GM12878 (cell line): ENCODE measurements around the gene LSM12. TPM values are rescaled to one million over a fixed set of nuclear protein-coding genes. Genes with fewer than 3 reads are reported as not detected.

ENCODE experiments used
- ATAC-seq: fragments of 200-7000 bp; cut with Tn5 transposase; 3 replicates; pipeline ENCODE4 v1.9.1; 2020; ENCODE audit warnings: mild to moderate bottlenecking, moderate library complexity
- BruUV-seq: library from RNA; stranded (reverse); fragments of 400-500 nt; replicated peaks from 2 replicates; lab custom pipeline; 2021; lab: Mats Ljungman, UMichigan
- CTCF ChIA-PET: fragments of 300-600 bp; sonication (Branson Sonifier 250); formaldehyde crosslinking; extraction: SDS; loops from one replicate; lab custom pipeline; 2021; ENCODE audit warnings: inconsistent platforms; lab: Yijun Ruan, JAX
- POLR2A ChIA-PET: fragments of 350-600 bp; formaldehyde crosslinking; extraction: SDS; loops from one replicate; lab custom pipeline; 2021; ENCODE audit warnings: inconsistent platforms; lab: Charles Lee
- RAD21 ChIA-PET: fragments of 300-600 bp; sonication (Branson Sonifier 250); formaldehyde crosslinking; loops from one replicate; lab custom pipeline; 2023; ENCODE audit warnings: antibody characterized with exemption; ENCODE audit not compliant: unreplicated experiment; lab: Charles Lee
- SMC1A ChIA-PET: fragments of 300-600 bp; sonication (Branson Sonifier 250); formaldehyde crosslinking; loops from one replicate; lab custom pipeline; 2023; ENCODE audit not compliant: unreplicated experiment, uncharacterized antibody; lab: Charles Lee
- DNase-seq: peaks from one replicate; pipeline ENCODE4 v3.0.0-alpha.2; 2011; ENCODE audit warnings: low read depth, low spot score
- FAIRE-seq: peaks from 3 replicates; lab custom pipeline; 2011; peaks lifted over from hg19 to GRCh38; lab: Jason Lieb, UNC
- H2AFZ ChIP-seq: 2 replicates; pipeline ENCODE4 v1.6.0; 2011; ENCODE audit warnings: low read depth, low read length, control low read depth; ENCODE audit not compliant: control insufficient read depth
- H3K27ac ChIP-seq: 2 replicates; pipeline ENCODE4 v1.5.1; 2011; ENCODE audit warnings: control low read depth; ENCODE audit not compliant: control insufficient read depth, insufficient read depth
- H3K27me3 ChIP-seq, 2 experiments: replicated peaks in 1 of 2; 2 replicates each; pipeline versions ENCODE4 v1.6.0 to v1.6.1; 2011; ENCODE audit warnings: low read length in 1 of 2; ENCODE audit not compliant: control insufficient read depth in 2 of 2, insufficient read depth in 2 of 2
- H3K36me3 ChIP-seq, 2 experiments: 2 replicates each; pipeline ENCODE4 v1.5.1; 2011; ENCODE audit warnings: low read length in 1 of 2; ENCODE audit not compliant: control insufficient read depth in 2 of 2, insufficient read depth in 2 of 2
- H3K4me1 ChIP-seq: 2 replicates; pipeline ENCODE4 v1.6.1; 2011; ENCODE audit warnings: mild to moderate bottlenecking, low read length, moderate library complexity, mixed read lengths; ENCODE audit not compliant: control insufficient read depth, insufficient read depth
- H3K4me2 ChIP-seq: 2 replicates; pipeline ENCODE4 v1.6.0; 2011; ENCODE audit warnings: control low read depth; ENCODE audit not compliant: control insufficient read depth, insufficient read depth
- H3K4me3 ChIP-seq: fragments of 200-600 bp; sonication (generic); 2 replicates; pipeline ENCODE4 v1.5.1; 2016
- H3K79me2 ChIP-seq: 2 replicates; pipeline ENCODE4 v1.6.0; 2011; ENCODE audit warnings: low read length; ENCODE audit not compliant: control insufficient read depth, insufficient read depth
- H3K9ac ChIP-seq: 2 replicates; pipeline ENCODE4 v1.8.0; 2011; ENCODE audit warnings: low read length, control low read depth, mixed read lengths; ENCODE audit not compliant: control insufficient read depth, insufficient read depth
- H3K9me3 ChIP-seq: replicated peaks from 3 replicates; pipeline ENCODE4 v1.5.1; 2011; ENCODE audit warnings: mild to moderate bottlenecking, low read length; ENCODE audit not compliant: control insufficient read depth, insufficient read depth
- H4K20me1 ChIP-seq: 2 replicates; pipeline ENCODE4 v1.6.0; 2011; ENCODE audit not compliant: control insufficient read depth, insufficient read depth
- GATAD2B ChIP-seq: fragments of 450-650 bp; conservative IDR thresholded peaks from 2 replicates; pipeline ENCODE4 v1.6.1; 2017; ENCODE audit warnings: low read depth, mild to moderate bottlenecking, moderate library complexity
- KDM1A ChIP-seq: fragments of 200-600 bp; sonication (generic); IDR thresholded peaks from 2 replicates; pipeline ENCODE4 v1.6.1; 2016; ENCODE audit warnings: borderline replicate concordance
- WGBS: methylation state at CpG from one replicate; pipeline ENCODE4 v1.1.6; 2016; ENCODE audit warnings: low lambda C conversion rate; ENCODE audit not compliant: insufficient replicate concordance, insufficient coverage; ENCODE audit errors: missing lambda C conversion rate; 5-methylcytosine and 5-hydroxymethylcytosine counted together
- in situ Hi-C: fragments of 300-500 bp; cut with MboI; formaldehyde crosslinking; loops from 9 replicates; pipeline ENCODE4 v1.14.3; 2018; ENCODE audit warnings: mixed read lengths
- intact Hi-C: fragments of 100-400 bp; cut with micrococcal nuclease; formaldehyde crosslinking; loops from one replicate; pipeline ENCODE4 v1.14.2; 2022; ENCODE audit not compliant: unreplicated experiment
- polyA plus RNA-seq, 11 experiments: library from polyadenylated mRNA; depleted of rRNA in 4 of 11; unstranded in 6 of 11; stranded (reverse) in 5 of 11; fragments of >200 nt; fragmentation: Nextera tagmentation in 4 of 11; fragmentation: Illumina TruSeq in 1 of 11; extraction: Ambion mirVana in 4 of 11; extraction: Trizol in 1 of 11; gene quantifications; 1 replicate in 1 of 11; 2 replicates in 10 of 11; pipeline versions ENCODE4 v1.2.1 to v1.2.3, GENCODE V29; 2011 to 2016; ENCODE audit warnings: inconsistent platforms in 2 of 11, missing spikeins in 2 of 11, low read depth in 1 of 11
- small RNA-seq: library from RNA; depleted of rRNA; stranded (forward); fragments of <200 nt; gene quantifications from one replicate; pipeline ENCODE3, GENCODE V24; 2014
- total RNA-seq, 4 experiments: library from RNA; depleted of rRNA in 3 of 4; stranded (reverse); fragments of >200 nt in 3 of 4; fragmentation: Illumina TruSeq in 1 of 4; extraction: Trizol in 1 of 4; gene quantifications; 2 replicates each; pipeline versions ENCODE4 v1.2.1 to v1.2.3, GENCODE V29; 2013 to 2021

LSM12 gene
- total and polyA plus RNA-seq, 10 of the 15 experiments (the other 5 are each of a cell fraction or from before 2014, with no cell fraction given) = 51.1 to 206 (median 70.8) TPM

GRCh38 chr17:43984521-43984920 is 82.0 kb downstream of the LSM12 start:
- Histone ChIP-seq H3K27me3 (peaks cover 3 to 21% of the 10 kb centered on the region in 2 experiments; a peak in 3 of 4 replicates), H3K27ac (no peak overlapping the region), H3K4me1 (no peaks in the 10 kb centered on the region), H3K36me3 (no peaks in the 10 kb centered on the region), H3K4me3 (no peak overlapping the region), H3K4me2 (no peak overlapping the region), H3K79me2 (no peaks in the 10 kb centered on the region), H4K20me1 (no peaks in the 10 kb centered on the region), H3K9me3 (no peaks in the 10 kb centered on the region), H3K9ac (no peak overlapping the region), H2AFZ (no peak overlapping the region)
- intact Hi-C loops = no loop called here
- CTCF ChIA-PET = no interaction called here
- POLR2A ChIA-PET = no interaction called here
- in situ Hi-C loops = no loop called here
- RAD21 ChIA-PET = no interaction called here
- ATAC-seq (no peak), DNase-seq (no peak), FAIRE-seq (no peak)
- BruUV-seq = no TSS peak
- WGBS = 39% methylated on average over 8 of the region's 8 CpGs
- SMC1A ChIA-PET = no interaction called here
- no peak for TF ChIP-seq KDM1A
- TF ChIP-seq GATAD2B = no peak

Small RNA genes within 50 kb of the gene (small RNA-seq; reads per million reads assigned to genes)
- gene RF00012 = not detected

Other genes starting within 250 kb of the LSM12 start
Only the 7 nearest of the 16 such genes appear.
- not detected in 2 replicates for gene PYY, start 112.7 kb downstream of the LSM12 start, total RNA-seq (2014; rRNA removed)
- gene PYY, start 112.7 kb downstream of the LSM12 start, total RNA-seq (2014; rRNA removed; fragmentation: Illumina TruSeq; extraction: Trizol) = not detected in 2 replicates
- gene PYY, start 112.7 kb downstream of the LSM12 start, total RNA-seq (2021) = not detected in 2 replicates
- gene PYY, start 112.7 kb downstream of the LSM12 start, polyA plus RNA-seq (2011; rRNA removed) = 0.07 TPM in 1 of 2 replicates, not detected in the other
- not detected in 2 replicates for gene PYY, start 112.7 kb downstream of the LSM12 start, polyA plus RNA-seq (2014; fragmentation: Illumina TruSeq; extraction: Trizol)
- not detected for gene PYY, start 112.7 kb downstream of the LSM12 start, polyA plus RNA-seq (2014; fragmentation: Nextera tagmentation; extraction: Ambion mirVana)
- gene PYY, start 112.7 kb downstream of the LSM12 start, polyA plus RNA-seq (2014; rRNA removed) = 0.18 TPM in 1 of 2 replicates, not detected in the other
- not detected for gene PYY, start 112.7 kb downstream of the LSM12 start, polyA plus RNA-seq (2016; fragmentation: Nextera tagmentation; extraction: Ambion mirVana)
- 0.65 and 0.90 TPM in 2 replicates for gene NAGS, start 62.0 kb downstream of the LSM12 start, total RNA-seq (2014; rRNA removed)
- 0.46 and 0.58 TPM in 2 replicates for gene NAGS, start 62.0 kb downstream of the LSM12 start, total RNA-seq (2014; rRNA removed; fragmentation: Illumina TruSeq; extraction: Trizol)
- gene NAGS, start 62.0 kb downstream of the LSM12 start, total RNA-seq (2021) = 0.64 TPM in 2 replicates
- 0.58 and 0.80 TPM in 2 replicates for gene NAGS, start 62.0 kb downstream of the LSM12 start, polyA plus RNA-seq (2011; rRNA removed)
- gene NAGS, start 62.0 kb downstream of the LSM12 start, polyA plus RNA-seq (2014; fragmentation: Illumina TruSeq; extraction: Trizol) = 0.53 TPM in 1 of 2 replicates, not detected in the other
- gene NAGS, start 62.0 kb downstream of the LSM12 start, polyA plus RNA-seq (2014; fragmentation: Nextera tagmentation; extraction: Ambion mirVana) = under 1 TPM in 1 of 2 experiments, not detected in 1; 0.11 TPM
- 0.38 and 0.55 TPM in 2 replicates for gene NAGS, start 62.0 kb downstream of the LSM12 start, polyA plus RNA-seq (2014; rRNA removed)
- 1 to 10 TPM in 1 of 2 experiments, under 1 TPM in 1; 0.72 to 1.6 TPM for gene NAGS, start 62.0 kb downstream of the LSM12 start, polyA plus RNA-seq (2016; fragmentation: Nextera tagmentation; extraction: Ambion mirVana)
- gene TMEM101, start 51.7 kb downstream of the LSM12 start, total RNA-seq (2014; rRNA removed) = 43.8 and 48.7 TPM in 2 replicates
- gene TMEM101, start 51.7 kb downstream of the LSM12 start, total RNA-seq (2014; rRNA removed; fragmentation: Illumina TruSeq; extraction: Trizol) = 25.0 and 25.3 TPM in 2 replicates
- gene TMEM101, start 51.7 kb downstream of the LSM12 start, total RNA-seq (2021) = 34.6 and 36.6 TPM in 2 replicates
- gene TMEM101, start 51.7 kb downstream of the LSM12 start, polyA plus RNA-seq (2011; rRNA removed) = 19.9 and 27.8 TPM in 2 replicates
- gene TMEM101, start 51.7 kb downstream of the LSM12 start, polyA plus RNA-seq (2014; fragmentation: Illumina TruSeq; extraction: Trizol) = 14.7 and 18.4 TPM in 2 replicates
- 10 to 100 TPM; 70.0 to 72.5 TPM for gene TMEM101, start 51.7 kb downstream of the LSM12 start, polyA plus RNA-seq (2014; fragmentation: Nextera tagmentation; extraction: Ambion mirVana)
- gene TMEM101, start 51.7 kb downstream of the LSM12 start, polyA plus RNA-seq (2014; rRNA removed) = 39.2 and 47.3 TPM in 2 replicates
- 10 to 100 TPM; 30.1 to 35.2 TPM for gene TMEM101, start 51.7 kb downstream of the LSM12 start, polyA plus RNA-seq (2016; fragmentation: Nextera tagmentation; extraction: Ambion mirVana)
- 35.8 and 36.8 TPM in 2 replicates for gene G6PC3, start 4.1 kb upstream of the LSM12 start, total RNA-seq (2014; rRNA removed)
- 19.8 and 20.8 TPM in 2 replicates for gene G6PC3, start 4.1 kb upstream of the LSM12 start, total RNA-seq (2014; rRNA removed; fragmentation: Illumina TruSeq; extraction: Trizol)
- gene G6PC3, start 4.1 kb upstream of the LSM12 start, total RNA-seq (2021) = 49.9 and 51.8 TPM in 2 replicates
- 13.3 and 24.5 TPM in 2 replicates for gene G6PC3, start 4.1 kb upstream of the LSM12 start, polyA plus RNA-seq (2011; rRNA removed)
- 20.7 and 49.2 TPM in 2 replicates for gene G6PC3, start 4.1 kb upstream of the LSM12 start, polyA plus RNA-seq (2014; fragmentation: Illumina TruSeq; extraction: Trizol)
- 10 to 100 TPM; 13.0 to 18.2 TPM for gene G6PC3, start 4.1 kb upstream of the LSM12 start, polyA plus RNA-seq (2014; fragmentation: Nextera tagmentation; extraction: Ambion mirVana)
- gene G6PC3, start 4.1 kb upstream of the LSM12 start, polyA plus RNA-seq (2014; rRNA removed) = 69.1 and 71.7 TPM in 2 replicates
- gene G6PC3, start 4.1 kb upstream of the LSM12 start, polyA plus RNA-seq (2016; fragmentation: Nextera tagmentation; extraction: Ambion mirVana) = 10 to 100 TPM; 81.6 to 93.7 TPM
- 47.1 and 58.0 TPM in 2 replicates for gene HDAC5, start 57.0 kb upstream of the LSM12 start, total RNA-seq (2014; rRNA removed)
- 17.7 and 19.7 TPM in 2 replicates for gene HDAC5, start 57.0 kb upstream of the LSM12 start, total RNA-seq (2014; rRNA removed; fragmentation: Illumina TruSeq; extraction: Trizol)
- 45.1 and 49.4 TPM in 2 replicates for gene HDAC5, start 57.0 kb upstream of the LSM12 start, total RNA-seq (2021)
- 12.4 and 24.7 TPM in 2 replicates for gene HDAC5, start 57.0 kb upstream of the LSM12 start, polyA plus RNA-seq (2011; rRNA removed)
- gene HDAC5, start 57.0 kb upstream of the LSM12 start, polyA plus RNA-seq (2014; fragmentation: Illumina TruSeq; extraction: Trizol) = 6.6 and 19.2 TPM in 2 replicates
- gene HDAC5, start 57.0 kb upstream of the LSM12 start, polyA plus RNA-seq (2014; fragmentation: Nextera tagmentation; extraction: Ambion mirVana) = 1 to 10 TPM; 1.1 to 2.0 TPM
- gene HDAC5, start 57.0 kb upstream of the LSM12 start, polyA plus RNA-seq (2014; rRNA removed) = 38.9 and 39.3 TPM in 2 replicates
- 10 to 100 TPM; 30.0 to 34.8 TPM for gene HDAC5, start 57.0 kb upstream of the LSM12 start, polyA plus RNA-seq (2016; fragmentation: Nextera tagmentation; extraction: Ambion mirVana)
- 9.2 and 12.4 TPM in 2 replicates for gene HROB, start 75.3 kb upstream of the LSM12 start, total RNA-seq (2014; rRNA removed)
- gene HROB, start 75.3 kb upstream of the LSM12 start, total RNA-seq (2014; rRNA removed; fragmentation: Illumina TruSeq; extraction: Trizol) = 6.4 and 7.0 TPM in 2 replicates
- gene HROB, start 75.3 kb upstream of the LSM12 start, total RNA-seq (2021) = 12.3 and 14.4 TPM in 2 replicates
- 5.9 and 9.9 TPM in 2 replicates for gene HROB, start 75.3 kb upstream of the LSM12 start, polyA plus RNA-seq (2011; rRNA removed)
- 9.4 and 9.9 TPM in 2 replicates for gene HROB, start 75.3 kb upstream of the LSM12 start, polyA plus RNA-seq (2014; fragmentation: Illumina TruSeq; extraction: Trizol)
- gene HROB, start 75.3 kb upstream of the LSM12 start, polyA plus RNA-seq (2014; fragmentation: Nextera tagmentation; extraction: Ambion mirVana) = 1 to 10 TPM; 4.0 to 4.7 TPM
- gene HROB, start 75.3 kb upstream of the LSM12 start, polyA plus RNA-seq (2014; rRNA removed) = 10.0 and 10.1 TPM in 2 replicates
- 10 to 100 TPM; 17.6 to 20.4 TPM for gene HROB, start 75.3 kb upstream of the LSM12 start, polyA plus RNA-seq (2016; fragmentation: Nextera tagmentation; extraction: Ambion mirVana)
- gene ASB16, start 104.0 kb upstream of the LSM12 start, total RNA-seq (2014; rRNA removed) = not detected in 2 replicates
- gene ASB16, start 104.0 kb upstream of the LSM12 start, total RNA-seq (2014; rRNA removed; fragmentation: Illumina TruSeq; extraction: Trizol) = not detected in 2 replicates
- gene ASB16, start 104.0 kb upstream of the LSM12 start, total RNA-seq (2021) = 0.19 and 0.23 TPM in 2 replicates
- not detected in 2 replicates for gene ASB16, start 104.0 kb upstream of the LSM12 start, polyA plus RNA-seq (2011; rRNA removed)
- not detected in 2 replicates for gene ASB16, start 104.0 kb upstream of the LSM12 start, polyA plus RNA-seq (2014; fragmentation: Illumina TruSeq; extraction: Trizol)
- gene ASB16, start 104.0 kb upstream of the LSM12 start, polyA plus RNA-seq (2014; fragmentation: Nextera tagmentation; extraction: Ambion mirVana) = under 1 TPM in 1 of 2 experiments, not detected in 1; 0.07 TPM
- gene ASB16, start 104.0 kb upstream of the LSM12 start, polyA plus RNA-seq (2014; rRNA removed) = 0.11 and 1.1 TPM in 2 replicates
- under 1 TPM; 0.44 to 0.56 TPM for gene ASB16, start 104.0 kb upstream of the LSM12 start, polyA plus RNA-seq (2016; fragmentation: Nextera tagmentation; extraction: Ambion mirVana)